Astrocyte (in vitro differentiated cells and primary cell): ENCODE measurements around the gene ADIPOR2.

Experiments used
- EZH2 ChIP-seq: IDR thresholded peaks from 2 replicates; pipeline ENCODE4 v1.6.1; 2012; ENCODE audit warnings: mild to moderate bottlenecking, low read length, inconsistent platforms; ENCODE audit not compliant: insufficient read depth
- TF ChIP-seq, protein P1 (sequence below): IDR thresholded peaks from 2 replicates; pipeline ENCODE4 v1.5.1; 2011; ENCODE audit warnings: low read depth, mild to moderate bottlenecking, inconsistent platforms, low read length, moderate library complexity; ENCODE audit not compliant: insufficient read depth

DNA sequence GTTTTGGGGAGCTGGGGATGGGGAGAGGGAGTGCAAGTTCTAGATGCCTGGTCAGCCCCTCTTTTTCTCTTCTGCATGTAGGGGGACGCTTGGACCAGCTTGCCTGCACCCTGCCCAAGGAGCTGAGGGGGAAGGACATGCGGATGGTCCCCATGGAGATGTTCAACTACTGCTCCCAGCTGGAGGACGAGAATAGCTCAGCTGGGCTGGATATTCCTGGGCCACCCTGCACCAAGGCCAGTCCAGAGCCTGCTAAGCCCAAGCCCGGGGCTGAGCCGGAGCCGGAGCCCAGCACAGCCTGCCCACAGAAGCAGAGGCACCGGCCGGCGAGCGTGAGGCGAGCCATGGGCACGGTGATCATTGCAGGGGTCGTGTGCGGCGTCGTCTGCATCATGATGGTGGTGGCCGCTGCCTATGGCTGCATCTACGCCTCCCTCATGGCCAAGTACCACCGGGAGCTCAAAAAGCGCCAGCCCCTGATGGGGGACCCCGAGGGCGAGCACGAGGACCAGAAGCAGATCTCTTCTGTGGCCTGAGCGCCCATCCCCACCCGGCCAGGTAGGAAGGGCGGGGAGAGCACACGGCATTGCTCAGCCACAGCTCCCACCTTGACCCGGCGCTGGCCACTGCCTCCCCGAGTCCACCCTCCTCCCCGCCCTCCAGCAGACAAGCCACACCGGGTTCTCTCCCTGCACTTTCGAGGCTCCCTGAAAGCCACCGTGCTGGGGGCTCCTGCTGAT is 143.5 kb downstream of the ADIPOR2 start:
- TF ChIP-seq, protein P1, sequence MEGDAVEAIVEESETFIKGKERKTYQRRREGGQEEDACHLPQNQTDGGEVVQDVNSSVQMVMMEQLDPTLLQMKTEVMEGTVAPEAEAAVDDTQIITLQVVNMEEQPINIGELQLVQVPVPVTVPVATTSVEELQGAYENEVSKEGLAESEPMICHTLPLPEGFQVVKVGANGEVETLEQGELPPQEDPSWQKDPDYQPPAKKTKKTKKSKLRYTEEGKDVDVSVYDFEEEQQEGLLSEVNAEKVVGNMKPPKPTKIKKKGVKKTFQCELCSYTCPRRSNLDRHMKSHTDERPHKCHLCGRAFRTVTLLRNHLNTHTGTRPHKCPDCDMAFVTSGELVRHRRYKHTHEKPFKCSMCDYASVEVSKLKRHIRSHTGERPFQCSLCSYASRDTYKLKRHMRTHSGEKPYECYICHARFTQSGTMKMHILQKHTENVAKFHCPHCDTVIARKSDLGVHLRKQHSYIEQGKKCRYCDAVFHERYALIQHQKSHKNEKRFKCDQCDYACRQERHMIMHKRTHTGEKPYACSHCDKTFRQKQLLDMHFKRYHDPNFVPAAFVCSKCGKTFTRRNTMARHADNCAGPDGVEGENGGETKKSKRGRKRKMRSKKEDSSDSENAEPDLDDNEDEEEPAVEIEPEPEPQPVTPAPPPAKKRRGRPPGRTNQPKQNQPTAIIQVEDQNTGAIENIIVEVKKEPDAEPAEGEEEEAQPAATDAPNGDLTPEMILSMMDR: no peak
- no peak for TF ChIP-seq EZH2
